Transverse colon (tissue), 4 donors: ENCODE results near the gene CIZ1. TPM values are rescaled to one million over a fixed set of nuclear protein-coding genes. Genes with fewer than 3 reads are reported as not detected.

Experiments
- DNase-seq: peaks from one replicate; pipeline ENCODE4 v3.0.0-alpha.2; 2019
- H3K27ac ChIP-seq, 4 donors: fragments of 200-600 bp; sonication (generic); 2 replicates each; pipeline ENCODE4 v1.5.1; 2016 to 2018; ENCODE audit warnings: inconsistent platforms in 4 of 4
- H3K27me3 ChIP-seq: fragments of 200-600 bp; sonication (generic); 2 replicates; pipeline ENCODE4 v1.5.1; 2017; ENCODE audit warnings: inconsistent platforms
- H3K36me3 ChIP-seq, 4 donors: fragments of 200-600 bp; sonication (generic); 2 replicates each; pipeline ENCODE4 v1.5.1; 2017 to 2019; ENCODE audit warnings: inconsistent platforms in 4 of 4
- H3K4me1 ChIP-seq, 4 donors: fragments of 200-600 bp; sonication (generic); 2 replicates each; pipeline ENCODE4 v1.5.1; 2017 to 2020; ENCODE audit warnings: inconsistent platforms in 4 of 4
- H3K4me3 ChIP-seq, 4 donors: fragments of 200-600 bp; sonication (generic); 1 replicate in 1 of 4; 2 replicates in 3 of 4; pipeline versions ENCODE4 v1.5.1 to v1.6.1; 2017 to 2019; ENCODE audit warnings: inconsistent platforms in 4 of 4
- H3K9me3 ChIP-seq, 2 donors: fragments of 200-600 bp; sonication (generic); 2 replicates each; pipeline ENCODE4 v1.5.1; 2017 to 2019; ENCODE audit warnings: inconsistent platforms in 2 of 2
- EP300 ChIP-seq: sonication (generic); formaldehyde crosslinking; IDR thresholded peaks from one replicate; pipeline ENCODE4 v1.6.1; 2017; ENCODE audit warnings: antibody characterized with exemption, low read depth
- POLR2A ChIP-seq: fragments of 450-650 bp; IDR thresholded peaks from one replicate; pipeline ENCODE4 v1.6.1; 2016; ENCODE audit warnings: antibody characterized with exemption, mild to moderate bottlenecking, moderate library complexity
- POLR2AphosphoS5 ChIP-seq, 3 donors: sonication (generic); formaldehyde crosslinking; IDR thresholded peaks; one replicate each; pipeline ENCODE4 v1.6.1; 2016; ENCODE audit warnings: antibody characterized with exemption in 3 of 3
- WGBS, 2 donors: methylation state at CpG; one replicate each; pipeline ENCODE4 v1.1.5; 2018; ENCODE audit warnings: low coverage in 1 of 2; 5-methylcytosine and 5-hydroxymethylcytosine counted together
- in situ Hi-C, 4 donors: fragments of 200-750 bp; cut with MboI; loops; one replicate each; pipeline versions ENCODE4 v1.15.0 to v1.15.1; 2017; ENCODE audit warnings: low sequenced_read_pairs in 3 of 4, low pct_ligation_motif_present in 1 of 4, low pct_unique_long_range_greater_than_20kb in 1 of 4
- intact Hi-C: fragments of 100-400 bp; cut with DNase I; formaldehyde crosslinking; loops from one replicate; pipeline ENCODE4 v1.15.1; 2023; ENCODE audit warnings: low total_unique reads
- total RNA-seq, 4 donors: library from RNA; depleted of rRNA; stranded (reverse); fragments of >200 nt; gene quantifications; one replicate each; pipeline ENCODE4 v1.1.0, GENCODE V29; 2016
- TF ChIP-seq, protein P1 (sequence below), 5 experiments: fragments of 200-600 bp in 3 of 5; fragments of 450-650 bp in 2 of 5; sonication (generic) in 3 of 5; IDR thresholded peaks; 1 replicate in 2 of 5; 2 replicates in 3 of 5; pipeline ENCODE4 v1.5.1; 2016 to 2017; ENCODE audit warnings: antibody characterized with exemption in 5 of 5, inconsistent platforms in 3 of 5, mild to moderate bottlenecking in 2 of 5, moderate library complexity in 1 of 5

CIZ1 gene
- total RNA-seq, 4 donors from 2014 or later: 59.9 to 211 (median 73.0) TPM

DNA sequence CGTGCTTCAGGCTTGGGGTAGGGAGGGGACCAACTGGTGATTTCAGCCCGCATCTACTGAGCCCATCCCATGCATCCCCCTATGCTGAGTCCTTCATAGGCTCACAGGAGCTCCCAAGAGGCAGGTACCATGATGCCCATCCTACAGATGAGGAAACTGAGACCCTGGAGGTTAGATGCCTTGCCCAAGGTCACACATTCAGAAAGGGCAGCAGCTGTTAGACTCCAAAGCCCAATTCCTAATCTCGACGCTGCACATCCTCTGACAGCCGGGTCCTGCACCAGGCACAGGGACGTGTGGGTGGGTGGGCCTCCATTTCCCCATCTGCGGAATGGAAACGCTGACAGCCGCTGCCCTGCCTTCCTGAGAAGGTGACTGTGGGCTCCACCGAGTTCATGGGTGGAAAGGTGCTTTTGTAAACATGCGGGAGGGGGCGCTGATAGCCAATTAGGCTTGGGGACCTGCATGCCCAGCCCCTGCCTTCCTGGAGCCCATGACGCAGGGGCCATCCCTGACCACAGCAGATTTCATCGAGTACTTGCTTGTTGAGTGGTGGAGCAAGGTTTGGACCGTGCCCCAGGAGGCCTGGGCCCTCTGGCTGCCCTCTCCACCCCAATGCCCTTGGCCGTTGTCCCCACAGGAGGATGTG lies 14.0 kb upstream of the CIZ1 start:
- H3K27ac ChIP-seq: no peak overlapping the region
- H3K9me3 ChIP-seq: no peaks in the 10 kb centered on the region
- in situ Hi-C loops (no loop called here), intact Hi-C loops (no loop called here)
- H3K27me3 ChIP-seq: peaks cover 20% of the 10 kb centered on the region
- TF ChIP-seq EP300: no peak
- no peak for TF ChIP-seq POLR2A
- TF ChIP-seq POLR2AphosphoS5 (IDR thresholded peaks at IDR 0.05): no peak
- H3K4me1 ChIP-seq: peaks cover 4 to 15% (median 13%) of the 10 kb centered on the region in 4 donors
- DNase-seq: no peak
- 67% methylated on average over 16 of the region's 16 CpGs; no CpG with 5 or more reads in 1 of the 2 donors for WGBS, 2 donors
- no peaks in the 10 kb centered on the region for H3K36me3 ChIP-seq
- H3K4me3 ChIP-seq: no peak overlapping the region

- DNase-seq: no peak
- Histone ChIP-seq H3K36me3 (no peaks in the 10 kb centered on the region), H3K27me3 (peaks cover 20% of the 10 kb centered on the region), H3K9me3 (no peaks in the 10 kb centered on the region), H3K4me3 (no peak overlapping the region), H3K4me1 (peaks cover 4 to 15% (median 13%) of the 10 kb centered on the region in 4 donors), H3K27ac (no peak overlapping the region)
- WGBS, 2 donors: 64% methylated on average over 7 of the region's 7 CpGs; no CpG with 5 or more reads in 1 of the 2 donors
- in situ Hi-C loops: no loop called here
- TF ChIP-seq POLR2A: no peak
- TF ChIP-seq EP300: no peak
- no peak for TF ChIP-seq POLR2AphosphoS5 (IDR thresholded peaks at IDR 0.05)
- TF ChIP-seq, protein P1, sequence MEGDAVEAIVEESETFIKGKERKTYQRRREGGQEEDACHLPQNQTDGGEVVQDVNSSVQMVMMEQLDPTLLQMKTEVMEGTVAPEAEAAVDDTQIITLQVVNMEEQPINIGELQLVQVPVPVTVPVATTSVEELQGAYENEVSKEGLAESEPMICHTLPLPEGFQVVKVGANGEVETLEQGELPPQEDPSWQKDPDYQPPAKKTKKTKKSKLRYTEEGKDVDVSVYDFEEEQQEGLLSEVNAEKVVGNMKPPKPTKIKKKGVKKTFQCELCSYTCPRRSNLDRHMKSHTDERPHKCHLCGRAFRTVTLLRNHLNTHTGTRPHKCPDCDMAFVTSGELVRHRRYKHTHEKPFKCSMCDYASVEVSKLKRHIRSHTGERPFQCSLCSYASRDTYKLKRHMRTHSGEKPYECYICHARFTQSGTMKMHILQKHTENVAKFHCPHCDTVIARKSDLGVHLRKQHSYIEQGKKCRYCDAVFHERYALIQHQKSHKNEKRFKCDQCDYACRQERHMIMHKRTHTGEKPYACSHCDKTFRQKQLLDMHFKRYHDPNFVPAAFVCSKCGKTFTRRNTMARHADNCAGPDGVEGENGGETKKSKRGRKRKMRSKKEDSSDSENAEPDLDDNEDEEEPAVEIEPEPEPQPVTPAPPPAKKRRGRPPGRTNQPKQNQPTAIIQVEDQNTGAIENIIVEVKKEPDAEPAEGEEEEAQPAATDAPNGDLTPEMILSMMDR (IDR thresholded peaks at IDR 0.05): no peak
- intact Hi-C loops: no loop called here
Measured at GRCh38 chr9:128204858-128205257, 13.5 kb upstream of the CIZ1 start.

DNA sequence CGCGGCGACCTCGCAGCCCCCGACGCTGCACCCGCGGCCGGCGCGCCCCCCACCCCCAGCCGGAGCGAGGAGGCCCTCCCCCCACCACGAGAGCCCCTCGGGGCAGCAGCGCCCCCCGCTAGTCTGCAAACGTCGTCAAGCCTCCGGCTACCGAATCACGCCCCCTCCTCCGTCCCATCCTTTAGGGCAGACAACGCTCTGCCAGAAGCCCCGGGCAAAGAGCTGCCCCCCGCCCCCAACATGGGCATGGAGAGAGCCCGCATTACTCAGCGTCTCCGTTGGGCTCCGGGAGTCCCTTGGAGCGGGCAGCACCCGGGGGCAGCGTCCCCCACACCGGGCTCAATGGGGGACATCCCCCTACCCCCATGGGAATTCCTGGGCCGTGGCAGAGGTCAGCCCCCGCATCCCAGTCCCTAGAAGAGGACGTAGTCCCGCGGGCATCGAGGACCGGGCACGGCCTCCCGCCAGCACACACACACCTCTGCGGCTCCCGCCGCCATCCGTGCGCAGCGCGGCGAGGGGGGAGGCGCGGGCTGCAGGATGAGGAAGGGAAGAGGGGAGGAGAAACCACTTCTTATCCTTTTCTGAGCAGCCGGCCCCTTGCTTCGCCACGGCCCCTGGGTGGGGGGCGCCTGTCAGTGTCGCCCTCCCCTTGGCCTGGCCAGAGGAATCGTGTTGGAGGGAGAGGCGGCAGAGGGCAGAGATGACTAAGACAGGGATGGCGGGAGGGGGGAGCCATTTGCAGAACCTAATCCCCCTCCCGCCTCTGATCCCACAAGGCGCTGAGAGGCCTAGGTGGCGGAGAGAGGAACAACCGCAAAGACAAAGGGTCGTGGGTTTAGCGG lies 12.6 kb upstream of the CIZ1 start:
- Histone ChIP-seq H3K27me3 (peaks cover 20% of the 10 kb centered on the region), H3K9me3 (no peaks in the 10 kb centered on the region), H3K4me3 (peak overlapping the region; percentile 43 to 74 (median 66)), H3K36me3 (no peaks in the 10 kb centered on the region), H3K4me1 (peaks cover 4 to 15% (median 13%) of the 10 kb centered on the region in 4 donors), H3K27ac (peak overlapping the region; percentile 32 to 53 (median 41))
- WGBS, 2 donors: 0 to 1% methylated on average over 1 to 56 of the region's 67 CpGs
- intact Hi-C loops: no loop called here
- in situ Hi-C loops: no loop called here
- no peak for DNase-seq
- TF ChIP-seq POLR2A (no peak), POLR2AphosphoS5 (IDR thresholded peaks at IDR 0.05) (peak in 1 of 3 donors; percentile 13)

DNA sequence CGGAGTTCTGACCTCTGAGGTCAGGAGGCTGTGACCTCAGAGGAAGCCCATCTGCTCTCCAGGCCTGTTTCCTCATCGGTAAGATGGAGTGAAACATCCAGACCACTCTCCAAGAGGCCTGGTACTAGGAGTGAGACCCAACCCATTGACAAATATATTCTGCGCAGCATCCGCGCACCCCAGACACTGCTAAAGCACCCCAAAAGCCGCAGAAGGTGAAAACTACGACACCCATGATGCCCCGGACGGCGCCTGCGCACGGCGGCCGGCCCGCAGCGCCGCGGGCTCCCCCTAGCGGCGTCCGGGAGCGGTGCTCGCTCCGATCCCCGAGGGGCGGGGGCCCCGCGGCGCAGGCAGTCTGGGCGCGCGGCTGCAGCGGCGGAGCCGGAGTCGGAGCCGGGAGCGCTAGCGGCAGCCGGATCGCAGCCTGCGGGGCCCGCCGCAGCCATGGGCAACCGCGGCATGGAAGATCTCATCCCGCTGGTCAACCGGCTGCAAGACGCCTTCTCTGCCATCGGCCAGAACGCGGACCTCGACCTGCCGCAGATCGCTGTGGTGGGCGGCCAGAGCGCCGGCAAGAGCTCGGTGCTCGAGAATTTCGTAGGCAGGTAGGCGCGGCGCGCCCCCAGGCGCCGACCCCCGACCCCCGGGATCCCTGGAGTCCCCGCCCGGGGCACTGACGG lies 11.8 kb upstream of the CIZ1 start, which contains the start of gene DNM1:
TSS of gene DNM1 (plus strand) at position 356 of the 683 bp plus-strand sequence. CDS start at position 448, 92 bp downstream.
- peak in 1 of 3 donors; percentile 28 for TF ChIP-seq POLR2AphosphoS5 (IDR thresholded peaks at IDR 0.05)
- TF ChIP-seq EP300: no peak
- TF ChIP-seq, protein P1 (IDR thresholded peaks at IDR 0.05): peak; percentile 29 to 92 (median 83)
- peak; percentile 62 for DNase-seq
- Histone ChIP-seq H3K4me1 (peaks cover 4 to 15% (median 13%) of the 10 kb centered on the region in 4 donors), H3K9me3 (no peaks in the 10 kb centered on the region), H3K36me3 (no peaks in the 10 kb centered on the region), H3K4me3 (peak within 1 kb of the TSS; percentile 43 to 74 (median 66)), H3K27me3 (peaks cover 20% of the 10 kb centered on the region), H3K27ac (peak within 1 kb of the TSS; percentile 32 to 53 (median 41))
- intact Hi-C loops: no loop called here
- WGBS, 2 donors: 3% methylated on average over 5 of the region's 72 CpGs; no CpG with 5 or more reads in 1 of the 2 donors
- in situ Hi-C loops: no loop called here
